AG09319 (cell line): Measurements from ENCODE around the gene PTP4A2.

Source experiments
- DNase-seq: peaks from one replicate; pipeline ENCODE4 v3.0.0-alpha.2; 2010; ENCODE audit warnings: low read depth; ENCODE audit errors: extremely low read depth
- CTCF ChIP-seq: IDR thresholded peaks from 2 replicates; pipeline ENCODE4 v1.5.1; 2011; ENCODE audit warnings: low read depth, mild to moderate bottlenecking, inconsistent platforms, low read length, moderate library complexity

Gene PTP4A2

GRCh38 chr1:31936278-31936980 is 1.7 kb downstream of the PTP4A2 start:
- TF ChIP-seq CTCF = no peak
- no peak for DNase-seq

GRCh38 chr1:31934706-31935629 is 3.2 kb downstream of the PTP4A2 start:
- TF ChIP-seq CTCF = no peak
- no peak for DNase-seq

GRCh38 chr1:31932491-31933316 is 5.5 kb downstream of the PTP4A2 start:
- no peak for DNase-seq
- no peak for TF ChIP-seq CTCF

- no peak for DNase-seq
- TF ChIP-seq CTCF = no peak
These were observed 6.5 kb downstream of the PTP4A2 start for GRCh38 chr1:31931593-31932225.

GRCh38 chr1:31930836-31931592 is 7.2 kb downstream of the PTP4A2 start:
- no peak for TF ChIP-seq CTCF
- no peak for DNase-seq

- no peak for TF ChIP-seq CTCF
These were observed 10.5 kb downstream of the PTP4A2 start for GRCh38 chr1:31927661-31927980.

More at GRCh38 chr1:31927661-31927980, 10.5 kb downstream of the PTP4A2 start:
- DNase-seq = no peak
